Amniotic epithelial cell (primary cell): ENCODE data around the gene UROC1.
A peak's percentile ranks its signal among the peaks of the same experiment; 100 is the strongest.
"Not testable (repeated sequence)": the region's sequence is repeated elsewhere in the genome, so short reads cannot be mapped to it uniquely, and the experiment has no call there.

ENCODE experiments used
- DNase-seq: peaks from one replicate; pipeline ENCODE4 v3.0.0-alpha.2; 2010; ENCODE audit warnings: low read depth

UROC1 gene

DNA sequence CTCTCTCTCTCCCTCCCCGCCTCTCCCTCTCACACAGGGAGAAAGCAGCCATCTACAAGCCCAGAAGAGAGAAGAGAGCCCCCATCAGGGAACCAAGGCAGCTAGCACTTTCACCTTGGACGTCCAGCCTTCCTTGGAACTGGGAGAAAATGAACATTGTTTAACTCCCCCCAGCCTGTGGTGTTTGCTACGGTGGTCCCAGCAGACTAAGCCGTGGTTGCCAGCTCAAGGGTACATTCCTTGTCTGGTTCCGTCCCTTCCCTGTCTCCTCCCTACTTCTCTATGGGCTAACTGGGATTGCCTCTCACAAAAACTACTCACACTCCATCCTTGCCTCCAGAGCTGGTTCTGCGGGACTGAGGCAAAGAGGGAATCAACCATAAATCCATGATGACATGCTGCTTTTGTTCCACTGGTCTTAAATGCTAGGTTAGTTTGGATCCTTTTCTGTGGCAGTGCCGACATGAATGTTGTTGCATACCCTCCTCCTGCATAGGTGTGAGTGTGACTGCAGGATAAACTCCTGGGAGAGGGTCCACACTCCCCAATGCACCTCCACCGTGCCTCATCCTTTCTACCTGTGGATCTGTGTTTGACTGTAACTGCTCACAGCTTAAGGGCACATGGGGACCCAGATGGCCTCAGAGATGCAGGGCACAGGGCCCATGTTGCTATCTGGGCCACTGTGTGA, 29.1 kb upstream of the UROC1 start:
- no peak for DNase-seq

DNA sequence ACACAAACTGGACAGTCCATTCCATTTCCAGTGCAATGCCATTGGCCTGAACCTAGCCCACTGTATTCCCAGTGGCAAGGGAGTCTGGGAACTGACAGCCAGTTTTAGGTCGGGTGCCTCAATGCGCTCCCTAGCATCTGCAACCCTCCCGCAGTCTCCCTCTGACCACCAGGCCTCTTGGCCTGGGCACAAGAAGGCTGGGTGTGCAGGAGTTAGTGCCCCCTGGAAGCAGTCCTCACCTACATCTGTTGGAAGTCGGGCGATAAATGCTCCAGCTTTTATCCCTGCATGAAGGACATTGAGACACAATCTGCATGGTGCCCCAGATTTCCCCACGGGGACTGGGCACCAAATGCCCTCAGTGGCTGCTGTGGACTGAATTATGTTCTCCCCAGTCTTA, 28.4 kb upstream of the UROC1 start:
- no peak for DNase-seq

DNA sequence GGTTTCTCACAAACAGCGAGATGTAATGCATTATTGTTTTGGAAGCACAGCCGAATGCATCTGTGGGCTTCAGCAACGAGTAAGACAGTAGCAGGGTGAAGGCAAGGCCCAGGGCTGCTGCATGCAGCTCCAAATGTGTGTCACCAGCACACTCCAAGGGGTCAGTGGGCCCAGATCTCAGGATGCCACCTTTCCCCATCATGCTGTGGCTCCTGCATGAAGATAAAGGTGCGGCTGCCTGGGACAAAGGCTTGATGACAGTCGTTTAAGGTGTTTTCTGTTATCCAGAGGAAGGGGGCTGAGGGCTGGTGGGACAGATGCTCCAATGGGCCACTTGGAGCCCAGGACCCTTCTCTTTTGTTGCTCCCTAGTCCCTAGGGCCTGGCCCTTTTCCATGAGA, 28.0 kb upstream of the UROC1 start:
- no peak for DNase-seq

DNA sequence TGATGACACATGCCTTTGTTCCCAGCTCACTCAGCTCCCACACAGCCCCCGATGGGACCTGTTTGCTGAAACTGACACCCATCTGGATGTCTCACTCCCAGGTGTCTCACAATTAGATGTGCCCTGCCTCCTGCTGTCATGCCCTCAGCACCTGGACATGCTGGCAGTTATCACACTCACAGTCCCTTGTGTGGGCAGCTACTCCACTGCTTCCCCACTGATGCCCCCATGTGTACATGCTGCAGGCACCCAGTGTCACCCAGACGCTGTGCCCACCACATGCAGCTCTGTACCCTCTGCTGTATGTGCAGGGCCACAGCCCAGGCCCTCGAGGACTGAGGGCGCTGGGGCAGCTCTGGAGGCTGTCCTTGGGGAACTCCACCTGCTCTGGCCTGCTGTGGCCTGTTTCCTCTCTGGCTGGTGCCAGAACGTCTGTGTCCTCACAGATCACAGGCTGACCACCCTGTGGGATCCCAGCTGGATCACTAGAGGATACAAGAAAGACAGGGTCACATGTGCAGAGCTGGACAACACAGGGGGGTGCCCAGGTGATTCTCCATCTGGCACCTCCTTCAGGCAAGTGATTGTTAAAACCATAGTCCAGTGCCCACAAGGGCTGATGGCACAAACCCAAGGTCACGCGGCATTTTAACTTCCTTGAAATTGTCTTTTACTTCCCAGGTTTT, 27.2 kb upstream of the UROC1 start:
- no peak for DNase-seq

DNA sequence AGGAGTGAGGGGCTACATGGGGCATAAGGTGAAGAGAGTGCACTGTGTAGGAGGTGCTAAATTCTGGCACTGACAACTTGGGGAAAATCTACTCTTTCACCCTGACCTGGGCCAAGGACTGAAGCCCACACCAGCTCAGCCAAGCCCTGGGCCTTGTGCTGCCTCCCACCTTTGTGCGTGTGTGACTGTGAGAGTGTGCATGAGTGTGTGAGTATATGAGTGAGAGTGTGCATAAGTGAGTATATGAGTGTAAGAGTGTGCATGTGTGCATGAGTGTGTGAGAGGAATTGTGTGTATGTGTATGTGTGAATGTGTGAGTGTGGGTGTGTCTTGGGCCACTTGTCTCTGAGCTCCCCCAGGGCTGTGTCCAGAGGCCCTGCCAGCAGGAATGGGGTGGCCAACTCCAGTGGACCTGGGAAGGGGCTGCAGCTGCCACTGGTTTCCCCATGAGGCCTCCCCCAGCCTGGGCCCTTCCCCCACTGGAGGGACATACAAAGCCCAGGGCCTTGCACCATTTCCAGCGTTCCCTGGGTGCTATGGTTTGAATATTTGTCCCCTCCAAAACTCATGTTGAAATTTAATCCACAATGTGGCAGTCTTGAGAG, 26.0 kb upstream of the UROC1 start:
- no peak for DNase-seq

DNA sequence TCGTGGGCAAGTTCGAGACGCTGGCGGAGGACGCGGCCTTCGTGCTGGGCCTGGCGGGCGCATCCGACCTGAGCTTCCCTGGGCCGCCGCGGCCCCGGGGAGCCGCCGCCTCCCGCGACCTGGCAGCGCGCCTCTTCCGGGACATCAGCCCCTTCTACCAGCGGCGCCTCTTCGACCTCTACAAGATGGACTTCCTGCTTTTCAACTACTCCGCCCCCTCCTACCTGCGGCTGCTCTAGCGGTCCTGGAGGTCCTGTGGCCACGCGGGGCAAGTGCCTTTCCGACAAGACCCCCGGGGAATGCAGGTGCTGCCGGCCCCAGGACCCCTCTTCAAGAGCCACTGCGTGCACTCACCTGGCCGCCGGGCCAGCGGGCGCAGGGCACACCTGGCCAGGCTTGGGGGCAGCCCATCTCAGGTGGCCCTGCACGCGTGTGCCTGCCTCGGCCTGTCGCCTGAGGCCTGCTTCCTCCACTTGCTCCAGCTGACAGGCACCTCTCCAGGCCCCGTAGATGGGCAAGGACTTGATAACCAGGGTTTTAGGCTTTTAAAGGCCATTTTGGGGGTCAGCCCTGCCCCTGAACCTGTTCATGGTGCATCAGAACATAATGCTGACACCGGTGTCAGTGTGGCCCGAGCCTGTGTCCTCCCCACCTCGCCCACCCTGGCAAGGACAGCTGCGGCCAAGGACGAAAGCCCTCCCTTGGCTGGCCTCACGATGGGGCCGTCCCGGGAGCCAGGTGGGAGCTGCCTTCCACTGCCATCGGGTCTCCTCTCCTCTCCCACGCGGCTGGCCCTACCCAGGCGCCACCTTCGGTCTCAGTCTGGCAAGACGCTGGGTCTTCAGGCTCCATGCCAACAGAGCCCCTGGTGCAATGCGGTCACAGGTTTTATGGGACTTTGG, 25.0 kb upstream of the UROC1 start:
- no peak for DNase-seq

DNA sequence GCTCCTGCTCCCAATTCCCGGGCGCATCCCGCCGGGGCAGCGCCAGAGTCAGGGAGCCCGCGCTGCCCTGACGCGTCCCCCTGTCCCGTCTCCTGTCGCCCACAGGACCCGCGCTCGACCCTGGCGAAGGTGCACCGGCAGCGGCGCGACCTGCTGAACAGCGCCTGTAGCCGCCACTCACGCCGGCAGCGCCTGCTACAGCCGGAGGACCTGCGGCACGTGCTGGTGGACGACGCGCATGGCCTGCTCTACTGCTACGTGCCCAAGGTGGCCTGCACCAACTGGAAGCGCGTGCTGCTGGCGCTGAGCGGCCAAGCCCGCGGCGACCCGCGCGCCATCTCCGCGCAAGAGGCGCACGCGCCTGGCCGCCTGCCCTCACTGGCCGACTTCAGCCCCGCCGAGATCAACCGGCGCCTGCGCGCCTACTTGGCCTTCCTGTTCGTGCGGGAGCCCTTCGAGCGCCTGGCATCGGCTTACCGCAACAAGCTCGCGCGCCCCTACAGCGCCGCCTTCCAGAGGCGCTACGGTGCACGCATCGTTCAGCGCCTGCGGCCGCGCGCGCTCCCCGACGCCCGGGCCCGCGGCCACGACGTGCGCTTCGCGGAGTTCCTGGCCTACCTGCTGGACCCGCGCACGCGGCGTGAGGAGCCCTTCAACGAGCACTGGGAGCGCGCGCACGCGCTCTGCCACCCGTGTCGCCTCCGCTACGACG, 24.2 kb upstream of the UROC1 start:
- DNase-seq = no peak

DNA sequence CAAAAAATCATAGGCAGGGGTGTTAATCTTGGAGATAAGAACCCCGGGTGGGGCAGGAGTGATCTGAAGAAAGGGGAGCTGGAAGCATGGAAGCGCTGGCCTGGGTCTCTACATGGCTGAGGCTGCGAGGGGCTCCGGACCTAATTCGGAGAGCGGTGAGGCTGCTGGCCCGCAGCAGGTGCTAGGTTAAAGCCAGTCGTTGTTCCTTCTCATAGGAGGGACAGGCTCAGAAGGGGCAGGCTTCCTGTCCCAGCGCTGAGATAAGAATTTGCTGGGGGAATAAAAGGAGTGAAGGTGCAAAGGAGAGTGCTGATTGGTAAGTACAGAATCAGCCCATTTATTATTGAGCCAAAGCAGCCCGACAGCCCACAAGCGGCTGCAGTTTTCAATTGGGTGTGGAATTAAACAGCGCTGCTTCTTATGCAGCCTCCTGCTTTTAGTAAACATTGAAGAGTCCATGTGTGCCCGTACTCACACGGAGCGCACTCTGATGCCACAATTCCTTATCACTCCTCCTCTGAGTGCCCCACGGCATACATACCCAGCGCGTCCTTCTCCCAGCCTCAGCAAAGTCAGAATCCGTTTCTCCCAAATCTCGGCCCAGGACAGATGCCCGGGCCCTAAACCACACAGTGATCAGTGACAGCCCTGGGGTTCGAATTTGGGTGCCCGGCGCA, 23.5 kb upstream of the UROC1 start:
- DNase-seq = no peak

DNA sequence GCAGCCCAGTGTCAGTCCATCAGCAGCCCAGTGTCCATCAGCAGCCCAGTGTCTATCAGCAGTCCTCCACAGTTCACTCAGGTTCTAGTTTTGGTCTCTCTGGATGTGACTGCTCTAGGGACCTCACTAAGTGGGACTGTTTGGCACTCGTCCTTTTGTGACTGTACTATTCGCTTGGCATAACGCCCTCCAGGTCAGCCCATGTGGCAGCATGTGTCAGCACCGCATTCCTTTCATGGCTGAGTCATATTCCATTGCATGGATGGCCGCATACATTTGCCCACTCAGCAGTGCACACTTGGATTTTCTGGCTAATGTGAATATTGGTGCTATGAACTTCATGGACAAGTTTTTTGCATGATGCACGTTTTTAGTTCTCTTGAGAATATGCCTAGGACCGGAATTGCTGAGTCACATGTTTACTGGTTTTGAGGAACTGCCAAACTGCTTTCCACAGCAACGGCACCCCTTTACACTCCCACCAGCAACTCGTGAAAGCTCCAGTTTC, 22.8 kb upstream of the UROC1 start:
- peak; percentile 77 for DNase-seq

DNA sequence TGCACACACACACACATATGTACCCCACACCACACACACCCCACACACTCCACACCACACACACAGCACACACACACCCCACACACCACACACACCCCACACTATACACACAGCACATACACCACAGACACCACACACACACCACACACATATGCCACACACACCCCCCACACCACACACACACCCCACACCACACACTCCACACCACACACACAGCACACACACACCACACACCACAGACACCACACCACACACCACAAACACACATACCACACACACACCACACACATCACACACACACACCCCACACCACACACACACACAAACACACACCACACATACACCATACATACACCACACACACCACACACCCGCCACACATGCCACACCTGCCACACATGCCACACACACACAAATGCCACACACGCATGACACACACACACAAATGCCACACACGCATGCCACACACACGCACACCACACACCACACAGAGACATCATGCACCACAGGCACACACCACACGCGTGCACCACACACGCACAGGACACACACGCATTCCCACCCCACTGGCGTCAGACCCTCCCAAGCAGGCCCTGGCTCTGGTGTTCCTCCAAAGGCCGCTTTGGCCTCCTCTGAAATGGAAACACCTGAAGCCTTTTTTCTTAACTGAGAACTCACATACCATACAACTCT, 22.1 kb upstream of the UROC1 start:
- no peak for DNase-seq

DNA sequence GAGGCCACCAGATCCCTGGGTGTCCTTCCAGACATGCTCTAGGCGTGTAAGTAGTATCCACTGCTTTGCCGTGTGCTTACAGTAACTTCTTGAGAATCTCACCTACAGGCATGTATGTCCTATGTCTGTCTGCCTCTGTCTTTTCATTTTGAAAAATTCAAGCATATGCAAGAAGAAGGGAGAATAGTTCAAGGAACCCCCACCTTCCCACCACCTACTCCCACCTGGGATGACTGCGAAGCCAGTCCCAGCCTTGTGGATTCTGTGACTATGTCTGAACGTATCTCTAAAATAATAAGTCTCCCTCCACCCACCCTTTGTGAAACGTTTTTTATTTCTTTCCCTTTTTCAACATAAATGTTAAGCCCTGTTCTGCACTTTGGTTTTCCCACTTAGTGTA, 21.4 kb upstream of the UROC1 start:
- no peak for DNase-seq

DNA sequence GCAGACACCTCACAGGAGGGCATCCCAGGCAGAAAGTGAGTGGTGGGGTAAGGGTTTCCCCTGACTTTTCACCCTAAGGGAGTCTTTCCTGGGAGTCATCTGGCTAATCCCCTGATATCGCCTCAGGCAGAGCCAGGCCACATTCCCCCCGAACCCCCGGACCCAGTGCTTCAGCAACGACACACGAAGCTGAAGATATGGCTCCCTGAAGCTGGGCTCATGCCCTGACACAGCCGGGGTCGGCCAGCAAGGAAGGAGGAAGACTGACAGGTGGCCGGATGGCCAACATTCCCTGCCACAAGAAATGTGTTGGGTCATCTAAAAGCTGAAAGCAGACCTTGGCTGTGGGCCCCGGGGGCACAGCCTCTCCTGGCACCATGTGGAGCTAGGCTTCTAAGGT, 20.7 kb upstream of the UROC1 start:
- DNase-seq = no peak

DNA sequence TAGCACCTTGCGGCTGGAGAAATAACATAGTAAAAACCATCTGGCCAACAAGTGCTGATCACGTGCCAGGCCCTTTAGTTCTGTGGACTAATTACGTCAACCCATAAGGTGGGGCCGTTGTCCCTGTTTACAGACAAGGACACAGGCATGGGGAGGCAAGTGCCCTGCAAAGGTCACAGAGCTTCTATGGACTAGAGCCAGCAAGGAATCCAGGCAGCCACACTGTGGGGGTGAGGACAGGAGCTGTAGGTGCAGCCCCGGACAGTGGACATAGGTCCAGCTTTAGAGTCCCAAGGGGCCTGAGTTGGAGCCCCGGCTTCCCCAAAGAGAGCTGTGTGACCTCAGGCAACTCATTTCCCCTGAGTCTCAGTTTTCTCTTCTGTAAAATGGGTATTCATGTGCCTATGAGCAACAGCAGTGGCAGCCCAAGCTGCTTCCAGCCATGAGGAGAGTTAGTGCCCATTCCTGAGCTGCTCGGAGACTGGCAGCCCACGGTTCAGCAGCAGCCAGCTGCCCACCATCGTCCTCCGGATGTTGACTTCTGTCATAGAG, 20.2 kb upstream of the UROC1 start:
- no peak for DNase-seq

DNA sequence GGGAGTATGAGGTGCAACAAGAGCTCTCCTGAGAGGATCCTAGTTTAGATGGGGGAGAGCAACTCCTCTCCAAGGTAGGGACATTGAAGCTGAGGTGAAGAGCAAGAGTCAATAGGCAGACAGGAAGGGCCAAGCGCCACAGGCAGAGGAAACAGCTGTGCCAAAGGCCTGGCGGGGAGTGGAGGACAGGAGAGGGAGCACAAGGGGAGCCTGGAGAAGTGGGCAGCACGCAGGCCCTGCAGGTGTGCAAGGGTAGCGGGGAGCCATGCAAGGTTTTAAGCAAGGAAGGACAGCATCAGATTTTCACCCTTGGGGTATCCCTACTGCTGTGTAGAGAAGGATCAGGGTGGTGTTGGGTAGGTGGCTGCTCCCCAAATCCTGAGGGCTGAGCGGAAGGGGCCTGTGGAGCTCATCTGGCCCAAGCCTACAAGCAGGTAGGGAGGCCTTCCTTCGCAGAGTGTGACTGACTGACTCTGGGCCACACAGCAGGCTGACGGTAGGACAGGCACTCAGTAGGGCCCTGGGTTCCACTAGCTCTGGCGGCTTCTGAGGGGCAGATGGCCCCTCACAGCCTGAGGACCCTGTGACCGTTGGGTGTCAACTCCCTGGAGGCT, 19.6 kb upstream of the UROC1 start:
- DNase-seq = no peak

DNA sequence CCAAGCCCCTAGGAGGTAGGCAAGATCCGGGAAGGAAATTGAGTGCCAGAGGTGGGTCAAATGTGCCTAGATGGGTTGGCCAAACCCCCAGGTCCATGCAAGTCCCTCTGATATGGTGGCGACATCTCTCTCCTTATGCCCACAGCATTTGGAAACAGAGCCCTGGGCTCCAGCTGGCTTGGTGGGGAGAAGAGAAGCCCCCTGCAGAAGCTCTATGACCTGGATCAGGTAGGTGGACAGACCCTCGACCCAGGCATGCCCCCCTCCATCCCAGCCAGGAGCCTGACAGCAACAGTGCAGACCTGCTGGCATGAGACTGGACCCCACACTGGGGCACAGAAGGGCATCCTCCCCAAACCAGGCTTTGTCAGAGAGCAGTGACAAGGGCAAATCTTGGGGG, 18.6 kb upstream of the UROC1 start:
- DNase-seq = no peak

DNA sequence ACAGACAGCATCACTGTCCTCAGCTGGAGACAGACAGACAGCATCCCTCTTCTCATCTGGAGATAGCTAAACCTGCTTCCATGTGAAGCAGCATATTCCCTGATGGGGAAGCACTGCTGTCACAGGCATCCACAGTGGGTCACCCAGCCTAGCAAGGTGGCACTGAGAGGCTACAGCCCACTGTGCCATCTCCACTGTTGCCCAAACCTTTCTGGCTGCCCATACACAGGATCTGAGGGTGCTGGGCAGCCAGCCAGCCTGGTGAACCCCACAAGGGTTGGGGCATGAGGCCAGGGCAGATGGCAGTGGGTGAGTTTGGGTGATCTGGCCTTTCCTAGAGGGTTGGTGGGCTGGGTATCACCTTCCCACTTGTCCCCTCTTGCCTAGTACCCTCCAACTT, 18.1 kb upstream of the UROC1 start:
- DNase-seq = no peak

DNA sequence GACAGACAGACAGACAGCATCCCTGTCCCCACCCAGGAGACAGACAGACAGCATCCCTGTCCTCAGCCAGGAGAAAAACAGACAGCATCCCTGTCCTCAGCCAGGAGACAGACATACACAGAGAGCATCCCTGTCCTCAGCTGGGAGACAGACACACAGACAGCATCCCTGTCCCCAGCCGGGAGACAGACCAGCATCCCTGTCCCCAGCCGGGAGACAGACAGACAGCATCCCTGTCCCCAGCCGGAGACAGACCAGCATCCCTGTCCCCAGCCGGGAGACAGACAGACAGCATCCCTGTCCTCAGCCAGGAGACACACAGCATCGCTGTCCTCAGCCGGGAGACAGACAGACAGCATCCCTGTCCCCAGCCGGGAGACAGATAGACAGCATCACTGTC, 17.1 kb upstream of the UROC1 start:
- DNase-seq = not testable (repeated sequence)

DNA sequence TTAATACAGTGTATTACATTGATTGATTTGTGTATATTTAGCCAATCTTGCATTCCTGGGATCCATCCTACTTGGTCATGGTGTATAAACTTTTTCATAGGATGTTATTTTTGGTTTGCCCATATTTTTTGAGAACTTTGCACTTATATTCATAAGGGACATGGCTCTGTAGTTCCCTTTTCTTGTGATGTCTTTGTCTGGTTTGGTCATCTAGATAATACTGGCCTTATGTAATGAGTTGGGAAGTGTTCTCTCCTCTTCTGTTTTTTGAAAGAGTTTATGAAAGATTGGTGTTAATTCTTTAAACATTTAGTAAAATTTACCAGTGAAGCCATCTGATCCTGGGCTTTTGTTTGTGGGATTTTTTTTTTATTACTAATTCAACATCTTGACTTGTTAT, 15.9 kb upstream of the UROC1 start:
- DNase-seq = no peak

DNA sequence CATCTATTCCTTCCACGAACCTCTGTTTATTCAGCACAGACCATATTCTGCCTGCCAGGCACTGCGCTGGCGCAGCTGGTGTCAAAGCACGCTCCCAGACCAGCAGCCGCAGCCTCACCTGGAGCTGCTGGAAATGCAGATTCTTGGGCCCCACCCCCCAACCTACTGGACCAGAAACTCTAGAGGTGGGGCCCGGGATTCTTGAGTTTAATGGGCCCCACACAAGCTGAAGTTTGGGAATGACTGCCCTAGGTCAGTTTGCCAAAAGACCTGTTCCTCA, 13.4 kb upstream of the UROC1 start:
- DNase-seq = no peak
